Spleen (tissue), 11 donors: ENCODE results near the gene TMTC2. TPM values are rescaled to one million over a fixed set of nuclear protein-coding genes. Genes with fewer than 3 reads are reported as not detected.

Experiments
- DNase-seq: peaks from one replicate; pipeline ENCODE4 v3.0.0-alpha.2; 2020
- H3K27ac ChIP-seq, 8 donors: fragments of 200-600 bp; sonication (generic) in 7 of 8; 1 replicate in 4 of 8; 2 replicates in 4 of 8; pipeline versions ENCODE4 v1.5.0 to v1.8.0; 2016 to 2021; ENCODE audit warnings: inconsistent platforms in 4 of 8, mild to moderate bottlenecking in 4 of 8, moderate library complexity in 1 of 8
- H3K27me3 ChIP-seq, 7 donors: fragments of 200-600 bp; sonication (generic) in 6 of 7; replicated peaks in 1 of 7; 1 replicate in 4 of 7; 2 replicates in 3 of 7; pipeline versions ENCODE4 v1.5.0 to v1.8.0; 2016 to 2021; ENCODE audit warnings: inconsistent platforms in 3 of 7, mild to moderate bottlenecking in 1 of 7
- H3K36me3 ChIP-seq, 6 donors: fragments of 200-600 bp; sonication (generic) in 5 of 6; 1 replicate in 4 of 6; 2 replicates in 2 of 6; pipeline versions ENCODE4 v1.5.0 to v1.8.0; 2016 to 2021; ENCODE audit warnings: inconsistent platforms in 2 of 6
- H3K4me1 ChIP-seq, 6 donors: fragments of 200-600 bp; sonication (generic) in 5 of 6; 1 replicate in 3 of 6; 2 replicates in 3 of 6; pipeline versions ENCODE4 v1.5.0 to v1.8.0; 2016 to 2021; ENCODE audit warnings: inconsistent platforms in 3 of 6
- H3K4me3 ChIP-seq, 8 donors: fragments of 200-600 bp; sonication (generic) in 7 of 8; 1 replicate in 4 of 8; 2 replicates in 4 of 8; pipeline versions ENCODE4 v1.5.0 to v1.8.0; 2016 to 2021; ENCODE audit warnings: inconsistent platforms in 4 of 8, mild to moderate bottlenecking in 4 of 8, moderate library complexity in 2 of 8
- H3K9me3 ChIP-seq, 8 donors: fragments of 200-600 bp; sonication (generic) in 7 of 8; 1 replicate in 4 of 8; 2 replicates in 4 of 8; pipeline versions ENCODE4 v1.5.0 to v1.8.0; 2016 to 2021; ENCODE audit warnings: inconsistent platforms in 4 of 8
- CTCF ChIP-seq, 11 experiments: fragments of 200-600 bp in 7 of 11; fragments of 450-650 bp in 4 of 11; sonication (generic) in 4 of 11; IDR thresholded peaks in 8 of 11; conservative IDR thresholded peaks in 3 of 11; 1 replicate in 7 of 11; 2 replicates in 4 of 11; pipeline versions ENCODE4 v1.4.0 to v1.8.0; 2016 to 2021; ENCODE audit warnings: antibody characterized with exemption in 11 of 11, inconsistent platforms in 4 of 11, mild to moderate bottlenecking in 1 of 11
- POLR2A ChIP-seq, 3 donors: fragments of 450-650 bp; IDR thresholded peaks; one replicate each; pipeline ENCODE4 v1.5.1; 2017; ENCODE audit warnings: antibody characterized with exemption in 3 of 3, mild to moderate bottlenecking in 1 of 3
- POLR2AphosphoS5 ChIP-seq, 3 donors: sonication (generic); formaldehyde crosslinking; IDR thresholded peaks; one replicate each; pipeline ENCODE4 v1.5.1; 2017; ENCODE audit warnings: antibody characterized with exemption in 3 of 3
- WGBS, 5 donors: extraction: QIAGEN DNeasy Blood & Tissue Kit in 3 of 5; methylation state at CpG; one replicate each; pipeline versions ENCODE4 v1.1.5 to v1.1.7; 2013 to 2018; 5-methylcytosine and 5-hydroxymethylcytosine counted together
- intact Hi-C: fragments of 100-400 bp; cut with DNase I; formaldehyde crosslinking; loops from one replicate; pipeline ENCODE4 v1.15.0; 2023; ENCODE audit warnings: low total_unique reads
- polyA plus RNA-seq, 3 donors: library from polyadenylated mRNA; stranded (reverse); fragments of 200-250 nt; gene quantifications; one replicate each; pipeline ENCODE4 v1.2.1, GENCODE V29; 2013
- total RNA-seq, 7 donors: library from RNA; depleted of rRNA in 3 of 7; stranded (reverse); fragments of >200 nt in 3 of 7; fragmentation: NEBNext Ultra II Directional in 4 of 7; extraction: Animal tissue kit (Norgen Biotek cat#: 25700) in 4 of 7; gene quantifications; one replicate each; pipeline versions ENCODE4 v1.1.0 to v1.2.1, GENCODE V29; 2016 to 2021
- donor health status: healthy with polysubstance abuse.
- donor health status: DM: no; HTN: no; CAD: no; lungs with moderate emphysema.
- donor health status: DM: no; HTN: no; CAD: no.
- donor health status: Bipolar disorder and iron deficiency.
- donor health status: healthy.
- donor health status: DM: no; HTN: no; CAD: no.
- donor health status: DM: yes; HTN: yes; CAD: no.

TMTC2 gene
- total and polyA plus RNA-seq, 10 donors = 0.74 to 8.5 (median 4.0) TPM

GRCh38 chr12:82745807-82746206, 59.1 kb downstream of the TMTC2 start:
- no peaks in the 10 kb centered on the region for H3K9me3 ChIP-seq
- intact Hi-C loops = no loop called here
- H3K4me1 ChIP-seq = no peaks in the 10 kb centered on the region
- no peaks in the 10 kb centered on the region for H3K27me3 ChIP-seq
- no peak for DNase-seq
- no peak overlapping the region for H3K4me3 ChIP-seq
- no peaks in the 10 kb centered on the region for H3K36me3 ChIP-seq
- no peak overlapping the region for H3K27ac ChIP-seq
- TF ChIP-seq CTCF (IDR thresholded peaks at IDR 0.05 in 8 of 11, conservative IDR thresholded peaks at IDR 0.05 in 3 of 11) = no peak
- no peak for TF ChIP-seq POLR2A (IDR thresholded peaks at IDR 0.05)
- no peak for TF ChIP-seq POLR2AphosphoS5 (IDR thresholded peaks at IDR 0.05)
- WGBS, 5 donors = 71 to 83% (median 81%) methylated on average over 4 of the region's 4 CpGs

- Histone ChIP-seq H3K9me3 (no peaks in the 10 kb centered on the region), H3K27ac (no peak overlapping the region), H3K27me3 (no peaks in the 10 kb centered on the region), H3K4me1 (no peaks in the 10 kb centered on the region), H3K36me3 (no peaks in the 10 kb centered on the region), H3K4me3 (no peak overlapping the region)
- intact Hi-C loops = no loop called here
- no peak for TF ChIP-seq POLR2AphosphoS5 (IDR thresholded peaks at IDR 0.05)
- no peak for TF ChIP-seq POLR2A (IDR thresholded peaks at IDR 0.05)
- TF ChIP-seq CTCF (IDR thresholded peaks at IDR 0.05 in 8 of 11, conservative IDR thresholded peaks at IDR 0.05 in 3 of 11) = no peak
- 56 to 82% (median 67%) methylated on average over 2 of the region's 2 CpGs for WGBS, 5 donors
- DNase-seq = no peak
These were observed 60.0 kb downstream of the TMTC2 start for GRCh38 chr12:82746668-82747067.

GRCh38 chr12:82749015-82749414, 62.3 kb downstream of the TMTC2 start:
- H3K4me3 ChIP-seq = no peak overlapping the region
- no peak overlapping the region for H3K27ac ChIP-seq
- TF ChIP-seq CTCF (IDR thresholded peaks at IDR 0.05 in 8 of 11, conservative IDR thresholded peaks at IDR 0.05 in 3 of 11) (no peak), POLR2AphosphoS5 (IDR thresholded peaks at IDR 0.05) (no peak), POLR2A (IDR thresholded peaks at IDR 0.05) (no peak)
- intact Hi-C loops = no loop called here
- H3K27me3 ChIP-seq = no peaks in the 10 kb centered on the region
- WGBS, 5 donors = 87 to 91% (median 89%) methylated on average over 4 of the region's 4 CpGs
- H3K9me3 ChIP-seq = no peaks in the 10 kb centered on the region
- no peak for DNase-seq
- no peaks in the 10 kb centered on the region for H3K4me1 ChIP-seq
- H3K36me3 ChIP-seq = no peaks in the 10 kb centered on the region

- no peak for TF ChIP-seq POLR2A (IDR thresholded peaks at IDR 0.05)
- no peak for TF ChIP-seq POLR2AphosphoS5 (IDR thresholded peaks at IDR 0.05)
- TF ChIP-seq CTCF (IDR thresholded peaks at IDR 0.05 in 8 of 11, conservative IDR thresholded peaks at IDR 0.05 in 3 of 11) = no peak
- Histone ChIP-seq H3K4me3 (no peak overlapping the region), H3K4me1 (no peaks in the 10 kb centered on the region), H3K27me3 (no peaks in the 10 kb centered on the region), H3K9me3 (no peaks in the 10 kb centered on the region), H3K36me3 (no peaks in the 10 kb centered on the region), H3K27ac (no peak overlapping the region)
- no peak for DNase-seq
- intact Hi-C loops = no loop called here
These were observed 68.2 kb downstream of the TMTC2 start for GRCh38 chr12:82754856-82755255.
